Measurements from ENCODE around the gene MEIOB. TPM values are rescaled to one million over a fixed set of nuclear protein-coding genes. Genes with fewer than 3 reads are reported as not detected.

Gene MEIOB
- polyA plus RNA-seq, 1 donor (not counting 4 experiments of a cell fraction or from before 2014, with no cell fraction given) = not detected

GRCh38 chr16:1788095-1788707 is 83.8 kb downstream of the MEIOB start:
- H3K27ac ChIP-seq (ENCODE audit: control insufficient read depth, insufficient read depth, low read length) = no peak overlapping the region
- no peaks in the 10 kb centered on the region for H3K9me1 ChIP-seq (ENCODE audit: control insufficient read depth, extremely low read depth, insufficient read depth, low read length)
- FAIRE-seq = no peak
- no peak overlapping the region for H3K4me2 ChIP-seq (ENCODE audit: control insufficient read depth, extremely low read depth, insufficient read depth, low read depth, low read length)
- peaks cover 3% of the 10 kb centered on the region for H4K20me1 ChIP-seq (ENCODE audit: control insufficient read depth, extremely low read depth, insufficient read depth, low read length)
- H3K79me2 ChIP-seq (ENCODE audit: control insufficient read depth, insufficient read depth, low read length) = peaks cover 38% of the 10 kb centered on the region
- DNase-seq (ENCODE audit: low read depth, low spot score) = no peak
- H3K36me3 ChIP-seq (ENCODE audit: control insufficient read depth in 2 of 2, extremely low read depth in 1 of 2, insufficient read depth in 2 of 2, low read length in 2 of 2) = peaks cover 0 to 11% of the 10 kb centered on the region in 2 experiments
- peaks cover 22% of the 10 kb centered on the region for H3K4me1 ChIP-seq (ENCODE audit: control insufficient read depth, extremely low read depth, insufficient read depth, low read length)
- H3K4me3 ChIP-seq (ENCODE audit: control insufficient read depth in 2 of 3, extremely low read depth in 1 of 3, insufficient read depth in 2 of 3, low read depth in 1 of 3, low read length in 3 of 3) = no peak overlapping the region
- TF ChIP-seq EZH2 (IDR thresholded peaks at IDR 0.05; ENCODE audit: low read length) (no peak), CTCF (optimal IDR thresholded peaks at IDR 0.05 in 1 of 3, IDR thresholded peaks at IDR 0.05 in 1 of 3, conservative IDR thresholded peaks at IDR 0.05 in 1 of 3; ENCODE audit: extremely low read depth in 1 of 3, insufficient read depth in 2 of 3, low read length in 3 of 3) (no peak)
- no peaks in the 10 kb centered on the region for H3K27me3 ChIP-seq (ENCODE audit: control insufficient read depth, extremely low read depth, insufficient read depth, low read length)
- H3K9me3 ChIP-seq (ENCODE audit: control insufficient read depth, low read depth, low read length) = no peaks in the 10 kb centered on the region
- H3K9ac ChIP-seq (ENCODE audit: control insufficient read depth, extremely low read depth, insufficient read depth, low read length) = no peak overlapping the region
- no peak overlapping the region for H2AFZ ChIP-seq (ENCODE audit: control insufficient read depth, low read length)
- dilution Hi-C loops (cut with MboI; ENCODE audit: extremely low pct_ligation_motif_present, low sequenced_read_pairs) = no loop called here

- DNase-seq (ENCODE audit: low read depth, low spot score) (no peak), FAIRE-seq (no peak)
- Histone ChIP-seq H3K9ac (ENCODE audit: control insufficient read depth, extremely low read depth, insufficient read depth, low read length) (no peak overlapping the region), H3K79me2 (ENCODE audit: control insufficient read depth, insufficient read depth, low read length) (peaks cover 41% of the 10 kb centered on the region), H2AFZ (ENCODE audit: control insufficient read depth, low read length) (no peak overlapping the region), H3K4me3 (ENCODE audit: control insufficient read depth in 2 of 3, extremely low read depth in 1 of 3, insufficient read depth in 2 of 3, low read depth in 1 of 3, low read length in 3 of 3) (no peak overlapping the region), H3K27me3 (ENCODE audit: control insufficient read depth, extremely low read depth, insufficient read depth, low read length) (no peaks in the 10 kb centered on the region), H3K4me2 (ENCODE audit: control insufficient read depth, extremely low read depth, insufficient read depth, low read depth, low read length) (no peak overlapping the region), H3K27ac (ENCODE audit: control insufficient read depth, insufficient read depth, low read length) (no peak overlapping the region), H4K20me1 (ENCODE audit: control insufficient read depth, extremely low read depth, insufficient read depth, low read length) (peaks cover 3% of the 10 kb centered on the region), H3K9me3 (ENCODE audit: control insufficient read depth, low read depth, low read length) (no peaks in the 10 kb centered on the region), H3K36me3 (ENCODE audit: control insufficient read depth in 2 of 2, extremely low read depth in 1 of 2, insufficient read depth in 2 of 2, low read length in 2 of 2) (peaks cover 0 to 11% of the 10 kb centered on the region in 2 experiments), H3K9me1 (ENCODE audit: control insufficient read depth, extremely low read depth, insufficient read depth, low read length) (no peaks in the 10 kb centered on the region), H3K4me1 (ENCODE audit: control insufficient read depth, extremely low read depth, insufficient read depth, low read length) (peaks cover 22% of the 10 kb centered on the region)
- TF ChIP-seq CTCF (optimal IDR thresholded peaks at IDR 0.05 in 1 of 3, IDR thresholded peaks at IDR 0.05 in 1 of 3, conservative IDR thresholded peaks at IDR 0.05 in 1 of 3; ENCODE audit: extremely low read depth in 1 of 3, insufficient read depth in 2 of 3, low read length in 3 of 3) (no peak), EZH2 (IDR thresholded peaks at IDR 0.05; ENCODE audit: low read length) (no peak)
- dilution Hi-C loops (cut with MboI; ENCODE audit: extremely low pct_ligation_motif_present, low sequenced_read_pairs) = no loop called here
These were observed 84.5 kb downstream of the MEIOB start for GRCh38 chr16:1787322-1788094.

All from keratinocyte (primary cell).